Measurements from ENCODE around the gene NTHL1. TPM values are rescaled to one million over a fixed set of nuclear protein-coding genes. Genes with fewer than 3 reads are reported as not detected.

NTHL1 gene
- total and polyA plus RNA-seq, 9 of the 15 experiments (the other 6 are each of a cell fraction or from before 2014, with no cell fraction given), result 1.1 to 58.8 (median 17.6) TPM

DNA sequence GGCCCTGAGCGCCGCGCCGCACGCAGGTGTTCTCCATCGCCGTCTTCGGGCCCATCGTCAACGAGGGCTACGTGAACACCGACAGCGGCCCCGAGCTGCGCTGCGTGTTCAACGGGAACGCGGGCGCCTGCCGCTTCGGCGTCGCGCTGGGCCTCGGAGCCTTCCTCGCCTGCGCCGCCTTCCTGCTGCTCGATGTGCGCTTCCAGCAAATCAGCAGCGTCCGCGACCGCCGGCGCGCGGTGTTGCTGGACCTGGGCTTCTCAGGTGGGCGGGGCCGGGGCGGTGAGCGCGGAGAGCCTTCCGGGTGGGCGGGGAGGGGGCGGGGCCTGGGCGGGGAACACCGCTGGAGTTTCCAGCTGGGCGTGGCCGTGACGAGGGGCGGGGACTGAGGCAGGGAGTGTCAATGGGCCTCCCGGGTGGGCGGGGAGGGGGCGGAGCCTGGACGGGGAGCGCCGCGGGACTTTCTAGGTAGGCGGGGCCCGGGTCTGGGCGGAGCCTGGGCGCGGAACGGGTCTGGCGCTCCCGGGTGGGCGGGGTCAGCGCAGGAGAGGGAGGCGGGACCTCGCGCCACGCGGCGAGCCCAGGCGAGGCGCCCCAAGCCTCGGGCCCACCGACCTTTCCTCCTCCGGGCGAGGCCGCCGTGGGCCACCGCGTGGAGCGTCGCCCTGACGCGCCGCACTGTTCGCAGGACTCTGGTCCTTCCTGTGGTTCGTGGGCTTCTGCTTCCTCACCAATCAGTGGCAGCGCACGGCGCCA is 55.5 kb downstream of the NTHL1 start (continued):
- TF ChIP-seq AFF4 (CRISPR knock-in tag; IDR thresholded peaks at IDR 0.05), result no peak
- TF ChIP-seq POLR2B (IDR thresholded peaks at IDR 0.05; ENCODE audit: low read depth, partially characterized antibody), result peak; percentile 40
- no peak for TF ChIP-seq EHMT2 (IDR thresholded peaks at IDR 0.05)
- TF ChIP-seq DLX4 (CRISPR knock-in tag; IDR thresholded peaks at IDR 0.05), result no peak
- TF ChIP-seq NR2F6 (CRISPR knock-in tag; IDR thresholded peaks at IDR 0.05), result no peak
- no peak for TF ChIP-seq PRPF4 (IDR thresholded peaks at IDR 0.05; ENCODE audit: insufficient read depth, low read depth, low read length, poor library complexity, severe bottlenecking)
- no peak for TF ChIP-seq PCBP2 (IDR thresholded peaks at IDR 0.05; ENCODE audit: low read depth, low read length, poor library complexity, severe bottlenecking)
- TF ChIP-seq HDAC8 (tag; IDR thresholded peaks at IDR 0.05), result no peak
- no peak for TF ChIP-seq NR1H2 (CRISPR knock-in tag; IDR thresholded peaks at IDR 0.05)
- TF ChIP-seq BDP1 (IDR thresholded peaks at IDR 0.05; ENCODE audit: insufficient read depth, insufficient read length), result no peak
- no peak for TF ChIP-seq MTA1 (IDR thresholded peaks at IDR 0.05; ENCODE audit: borderline replicate concordance)
- TF ChIP-seq USF1 (CRISPR knock-in tag; IDR thresholded peaks at IDR 0.05), result no peak
- no peak for TF ChIP-seq IFI16 (CRISPR knock-in tag; IDR thresholded peaks at IDR 0.05)
- TF ChIP-seq ZNF584 (CRISPR knock-in tag; IDR thresholded peaks at IDR 0.05; ENCODE audit: low read depth), result no peak
- no peak for TF ChIP-seq TGIF2 (CRISPR knock-in tag; IDR thresholded peaks at IDR 0.05)
- TF ChIP-seq CC2D1A (IDR thresholded peaks at IDR 0.05), result no peak
- TF ChIP-seq, protein P1, sequence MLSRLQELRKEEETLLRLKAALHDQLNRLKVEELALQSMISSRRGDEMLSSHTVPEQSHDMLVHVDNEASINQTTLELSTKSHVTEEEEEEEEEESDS (CRISPR knock-in tag; IDR thresholded peaks at IDR 0.05), result no peak
- TF ChIP-seq NONO (IDR thresholded peaks at IDR 0.05; ENCODE audit: low read depth in 2 of 2, low read length in 1 of 2), result peak in 1 of 2 experiments; percentile 80; a peak in 2 of 4 replicates
- TF ChIP-seq DDX20 (tag; IDR thresholded peaks at IDR 0.05; ENCODE audit: low read depth), result no peak

Measured in K562 (cell line).